ENCODE data around the gene KCNT2.

KCNT2 gene

DNA sequence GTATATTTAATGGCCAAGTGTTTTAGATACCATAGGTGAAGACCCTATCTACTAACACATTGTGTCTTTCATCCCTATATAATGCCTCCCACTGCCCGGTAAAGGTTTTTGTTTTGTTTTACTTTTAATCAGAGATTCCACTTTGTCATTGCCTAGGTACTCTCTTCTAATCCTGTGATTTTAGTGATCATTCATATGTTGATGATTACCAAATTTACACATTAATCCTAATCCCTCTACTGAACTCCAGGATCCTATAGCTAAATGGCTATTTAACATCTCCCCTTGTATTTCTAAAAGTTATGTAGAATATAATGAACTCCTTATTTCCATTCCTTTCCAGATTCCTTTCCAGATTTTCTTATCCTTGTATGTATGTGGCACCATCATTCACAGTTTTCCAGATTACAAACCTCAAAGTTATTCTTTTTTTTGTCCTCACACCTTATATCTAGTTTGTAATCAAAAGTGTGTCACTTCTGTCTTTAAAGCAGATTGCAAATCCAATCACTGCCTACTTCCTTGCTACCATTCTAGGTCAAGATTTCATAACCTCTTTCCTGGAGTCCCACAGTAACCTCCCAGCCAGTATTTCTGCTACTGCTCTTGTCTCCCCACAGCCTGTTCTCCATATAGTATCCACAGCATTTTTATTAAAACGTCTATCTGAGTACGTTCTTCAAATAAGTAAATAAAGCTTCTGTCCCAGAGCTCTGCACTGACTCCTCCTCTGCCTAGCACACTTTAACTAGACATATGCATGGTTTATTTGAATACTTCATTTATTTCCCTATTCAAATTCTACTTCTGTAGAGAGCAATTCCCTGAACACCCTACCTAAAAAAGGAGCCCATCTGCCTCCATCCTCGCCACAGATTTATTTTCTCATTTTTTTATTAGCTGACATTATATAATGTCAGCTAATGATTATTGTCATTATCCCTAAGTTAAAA, 157.8 kb downstream of the KCNT2 start:
- no peak for DNase-seq (ENCODE audit: low read depth in 2 of 2)

DNA sequence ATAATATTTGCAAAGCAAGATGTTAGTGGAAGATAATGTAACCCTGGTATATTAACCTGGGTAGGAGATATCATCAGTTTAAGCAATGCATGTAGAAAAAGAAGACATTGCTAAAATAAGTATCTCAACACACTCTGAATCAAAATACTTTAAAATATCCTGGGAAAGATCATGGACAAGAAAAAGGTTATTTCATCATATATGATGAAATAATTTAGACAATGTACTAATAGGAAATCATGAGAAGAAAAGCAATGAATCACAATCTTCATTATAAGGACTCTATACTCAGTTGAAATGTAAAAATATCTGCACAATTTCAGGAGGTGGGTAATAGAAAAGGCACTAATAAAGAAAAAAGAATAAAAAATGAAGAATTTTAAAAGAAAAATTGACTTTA, 158.8 kb downstream of the KCNT2 start:
- DNase-seq (ENCODE audit: low read depth in 2 of 2), result no peak

DNA sequence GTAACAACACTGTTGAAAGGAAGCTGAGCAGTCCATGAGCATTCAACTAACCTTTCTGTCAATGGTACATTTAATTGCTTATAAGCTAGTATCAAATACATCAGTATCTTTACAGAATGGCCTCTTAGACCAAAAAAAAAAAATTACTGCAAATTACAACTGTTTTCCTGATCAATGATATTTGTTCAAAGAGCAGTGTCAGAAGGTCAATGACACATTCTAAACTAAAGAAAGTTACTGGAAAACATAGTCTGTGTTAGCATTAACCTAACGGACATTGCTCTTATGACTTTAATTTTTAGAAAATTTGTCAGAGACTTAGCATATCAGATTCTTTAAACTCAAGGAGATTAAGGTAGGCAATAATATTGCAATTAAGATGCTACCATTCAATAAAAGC, 162.5 kb downstream of the KCNT2 start:
- no peak for DNase-seq (ENCODE audit: low read depth in 2 of 2)

DNA sequence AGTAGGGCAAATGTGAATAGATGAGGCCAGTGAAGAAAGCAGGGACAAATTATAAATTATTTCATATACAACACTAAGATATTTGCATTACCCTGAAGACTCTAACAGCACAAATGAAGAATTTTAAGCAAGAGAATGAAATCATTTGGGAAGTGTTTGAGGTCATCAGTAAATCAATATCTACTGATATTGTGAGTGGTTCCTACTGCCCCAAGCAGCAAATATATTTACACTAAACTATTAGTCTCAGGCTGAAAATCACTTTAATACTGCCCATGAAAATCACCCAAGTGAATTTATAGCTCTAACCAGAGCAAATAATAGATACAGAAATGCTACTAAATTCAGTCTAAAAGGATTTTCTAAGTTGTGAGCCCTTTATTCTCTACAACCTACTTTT, 163.6 kb downstream of the KCNT2 start:
- no peak for DNase-seq (ENCODE audit: low read depth in 2 of 2)

- no peak for DNase-seq (ENCODE audit: low read depth in 2 of 2)
These were observed 165.9 kb downstream of the KCNT2 start for GRCh38 chr1:196442366-196442765.

- no peak for DNase-seq (ENCODE audit: low read depth in 2 of 2)
These were observed 167.5 kb downstream of the KCNT2 start for GRCh38 chr1:196440711-196441110.

- DNase-seq (ENCODE audit: low read depth in 2 of 2), result no peak
These were observed 169.9 kb downstream of the KCNT2 start for GRCh38 chr1:196438329-196438728.

DNA sequence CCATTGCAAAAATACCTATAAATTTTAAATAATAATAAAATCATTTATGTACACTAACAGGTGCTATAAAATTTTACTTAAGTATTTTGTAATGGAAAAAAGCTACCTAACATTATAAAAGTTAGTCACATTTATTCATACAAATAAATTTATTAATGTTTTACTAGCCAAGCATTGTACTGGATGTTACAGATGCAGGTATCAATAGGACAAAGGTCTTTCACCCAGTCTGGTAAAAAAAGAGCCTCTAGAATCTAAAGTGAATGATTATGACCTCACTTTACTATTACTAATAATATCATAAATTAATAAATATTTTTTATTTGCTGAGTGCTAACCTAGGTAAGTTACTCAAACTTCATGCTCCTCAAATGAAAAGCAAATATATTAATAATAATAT, 170.6 kb downstream of the KCNT2 start:
- no peak for DNase-seq (ENCODE audit: low read depth in 2 of 2)

- no peak for DNase-seq (ENCODE audit: low read depth in 2 of 2)
These were observed 175.2 kb downstream of the KCNT2 start for GRCh38 chr1:196433000-196433399.

DNA sequence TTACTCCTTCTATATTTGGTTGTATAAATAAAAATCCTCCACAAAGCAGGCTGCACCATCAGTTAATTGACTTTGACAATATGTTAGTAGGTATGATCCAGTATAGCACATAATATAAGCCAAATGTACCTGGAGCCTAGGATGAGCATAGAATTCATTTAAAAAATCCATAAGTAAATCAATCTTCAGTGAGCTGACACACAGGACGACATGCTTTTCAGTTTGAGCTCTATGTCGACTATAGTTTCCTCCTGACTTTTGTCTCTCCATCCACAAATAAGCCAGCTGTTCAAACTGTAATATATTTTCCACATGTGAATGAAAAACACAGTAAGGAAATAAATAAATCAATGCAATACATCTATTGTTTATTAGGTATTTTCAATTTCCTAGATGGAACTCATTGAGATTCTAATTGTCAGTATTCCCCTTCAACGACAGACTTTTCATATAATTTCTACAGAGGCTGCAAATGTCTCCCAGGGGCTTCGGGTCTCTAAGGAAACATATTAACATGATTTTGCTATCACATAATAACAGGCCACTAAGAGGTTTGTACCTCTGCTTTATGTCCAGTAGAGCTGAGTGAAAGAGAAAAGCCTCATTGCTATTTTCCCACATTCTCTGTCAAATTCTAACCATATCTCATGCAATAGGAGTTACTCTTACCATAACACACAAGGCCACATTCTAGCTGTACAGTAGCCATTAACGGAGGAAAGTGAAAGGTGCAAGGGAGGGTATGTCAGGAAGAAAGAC, 180.1 kb downstream of the KCNT2 start:
- DNase-seq (ENCODE audit: low read depth in 2 of 2), result no peak

- no peak for DNase-seq (ENCODE audit: low read depth in 2 of 2)
These were observed 182.7 kb downstream of the KCNT2 start for GRCh38 chr1:196425513-196425912.

- DNase-seq (ENCODE audit: low read depth in 2 of 2), result no peak
These were observed 184.6 kb downstream of the KCNT2 start for GRCh38 chr1:196423612-196424011.

DNA sequence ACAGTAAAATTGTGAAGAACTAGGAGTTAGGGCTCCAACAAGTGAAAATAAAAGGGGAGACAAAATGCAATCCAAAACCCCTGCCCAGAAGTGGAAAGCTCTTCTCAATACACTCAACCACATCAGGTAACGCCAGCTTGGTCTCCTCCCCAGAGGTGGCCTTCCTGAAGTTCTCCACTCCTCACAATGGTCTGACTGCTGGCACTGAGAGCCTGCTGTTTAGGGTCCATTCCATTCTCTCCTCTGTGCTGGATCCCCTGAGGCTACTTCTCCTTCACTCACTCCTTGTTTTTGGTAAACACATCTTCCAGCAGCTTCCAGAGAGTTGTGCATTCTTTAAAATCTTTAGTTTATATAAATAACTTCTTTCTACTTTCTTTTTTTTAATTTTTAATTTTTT, 189.5 kb downstream of the KCNT2 start:
- no peak for DNase-seq (ENCODE audit: low read depth in 2 of 2)

GRCh38 chr1:196415978-196416377, 192.3 kb downstream of the KCNT2 start:
- DNase-seq (ENCODE audit: low read depth in 2 of 2), result no peak

GRCh38 chr1:196412326-196412725, 195.9 kb downstream of the KCNT2 start:
- DNase-seq (ENCODE audit: low read depth in 2 of 2), result no peak

DNA sequence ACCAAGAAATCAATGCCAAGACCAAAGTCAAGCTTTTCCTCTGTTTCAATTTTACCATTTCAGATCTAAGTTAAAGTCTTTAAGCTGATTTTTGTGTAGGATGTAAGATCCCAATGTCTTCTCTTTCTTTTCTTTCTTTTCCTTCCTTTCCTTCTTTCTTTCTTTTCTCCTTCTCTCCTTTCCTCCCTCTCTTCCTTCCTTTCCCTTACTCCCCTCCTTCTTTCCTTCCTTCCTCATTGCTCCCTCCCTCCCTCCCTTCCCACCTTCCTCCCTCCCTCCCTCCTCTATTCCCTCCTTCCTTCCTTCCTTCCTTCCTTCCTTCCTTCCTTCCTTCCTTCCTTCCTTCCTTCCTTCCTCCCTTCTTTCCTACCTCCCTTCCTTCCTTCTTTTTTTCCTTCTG, 197.5 kb downstream of the KCNT2 start:
- no peak for DNase-seq (ENCODE audit: low read depth in 2 of 2)

GRCh38 chr1:196409586-196409985, 198.7 kb downstream of the KCNT2 start:
- no peak for DNase-seq (ENCODE audit: low read depth in 2 of 2)

GRCh38 chr1:196407358-196408051, 200.7 kb downstream of the KCNT2 start:
- no peak for DNase-seq (ENCODE audit: low read depth in 2 of 2)

GRCh38 chr1:196405839-196406238, 202.4 kb downstream of the KCNT2 start:
- DNase-seq (ENCODE audit: low read depth in 2 of 2), result no peak

- no peak for DNase-seq (ENCODE audit: low read depth in 2 of 2)
These were observed 204.2 kb downstream of the KCNT2 start for GRCh38 chr1:196403803-196404690.

- DNase-seq (ENCODE audit: low read depth in 2 of 2), result no peak
These were observed 206.3 kb downstream of the KCNT2 start for GRCh38 chr1:196401891-196402290.
